Measurements from ENCODE around the gene LGI4. TPM values are rescaled to one million over a fixed set of nuclear protein-coding genes. Genes with fewer than 3 reads are reported as not detected.

Gene LGI4
- total RNA-seq, 1 donor from 2014 or later = 0.20 TPM

- no peaks in the 10 kb centered on the region for H3K4me1 ChIP-seq (ENCODE audit: insufficient read depth, low read length)
- H3K36me3 ChIP-seq (ENCODE audit: insufficient read depth, low read length) = peaks cover 18% of the 10 kb centered on the region
- H2AFZ ChIP-seq (ENCODE audit: low read depth, low read length) = no peak overlapping the region
- H3K79me2 ChIP-seq (ENCODE audit: insufficient read depth, low read length) = no peaks in the 10 kb centered on the region
- no peak for DNase-seq (ENCODE audit: low read depth)
- H3K27ac Mint-ChIP-seq (ENCODE audit: unreplicated experiment) = no peak overlapping the region
- H3K9ac ChIP-seq (ENCODE audit: low read length) = no peak overlapping the region
- peaks cover 3% of the 10 kb centered on the region for H3K4me1 Mint-ChIP-seq (ENCODE audit: low read depth, unreplicated experiment)
- H3K36me3 Mint-ChIP-seq (ENCODE audit: low read depth, unreplicated experiment) = peaks cover 20% of the 10 kb centered on the region
- FAIRE-seq = no peak
- no peaks in the 10 kb centered on the region for H3K27me3 ChIP-seq (ENCODE audit: insufficient read depth, low read length)
- peaks cover 9% of the 10 kb centered on the region for H3K9me3 Mint-ChIP-seq (ENCODE audit: unreplicated experiment)
- no peak overlapping the region for H3K4me2 ChIP-seq (ENCODE audit: low read length)
- no peaks in the 10 kb centered on the region for H4K20me1 ChIP-seq (ENCODE audit: insufficient read depth, low read length)
- no peak overlapping the region for H3K4me3 Mint-ChIP-seq (ENCODE audit: unreplicated experiment)
- TF ChIP-seq EZH2 (IDR thresholded peaks at IDR 0.05; ENCODE audit: insufficient read depth, low read length) (no peak), CTCF (IDR thresholded peaks at IDR 0.05; ENCODE audit: insufficient read depth, low read depth, low read length) (no peak)
- H3K27ac ChIP-seq (ENCODE audit: low read depth, low read length) = no peak overlapping the region
- H3K27me3 Mint-ChIP-seq (ENCODE audit: low read depth, unreplicated experiment) = no peaks in the 10 kb centered on the region
- H3K4me3 ChIP-seq (ENCODE audit: insufficient read depth, low read depth, low read length) = no peak overlapping the region
- H3K9me3 ChIP-seq (ENCODE audit: insufficient read depth, low read depth, low read length) = no peaks in the 10 kb centered on the region
Measured at GRCh38 chr19:35170359-35171061, 35.7 kb upstream of the LGI4 start.

- Histone ChIP-seq H3K4me3 (ENCODE audit: insufficient read depth, low read depth, low read length) (no peak overlapping the region), H4K20me1 (ENCODE audit: insufficient read depth, low read length) (no peaks in the 10 kb centered on the region), H3K79me2 (ENCODE audit: insufficient read depth, low read length) (no peaks in the 10 kb centered on the region), H3K36me3 (ENCODE audit: insufficient read depth, low read length) (peaks cover 27% of the 10 kb centered on the region), H2AFZ (ENCODE audit: low read depth, low read length) (no peak overlapping the region), H3K9ac (ENCODE audit: low read length) (no peak overlapping the region), H3K4me2 (ENCODE audit: low read length) (no peak overlapping the region), H3K9me3 (ENCODE audit: insufficient read depth, low read depth, low read length) (peaks cover 2% of the 10 kb centered on the region), H3K27ac (ENCODE audit: low read depth, low read length) (no peak overlapping the region), H3K27me3 (ENCODE audit: insufficient read depth, low read length) (no peaks in the 10 kb centered on the region), H3K4me1 (ENCODE audit: insufficient read depth, low read length) (no peaks in the 10 kb centered on the region)
- Mint-ChIP-seq H3K9me3 (ENCODE audit: unreplicated experiment) (peaks cover 11% of the 10 kb centered on the region), H3K4me3 (ENCODE audit: unreplicated experiment) (no peak overlapping the region), H3K27ac (ENCODE audit: unreplicated experiment) (no peak overlapping the region), H3K36me3 (ENCODE audit: low read depth, unreplicated experiment) (peaks cover 26% of the 10 kb centered on the region), H3K4me1 (ENCODE audit: low read depth, unreplicated experiment) (peaks cover 3% of the 10 kb centered on the region), H3K27me3 (ENCODE audit: low read depth, unreplicated experiment) (no peaks in the 10 kb centered on the region)
- DNase-seq (ENCODE audit: low read depth) = no peak
- no peak for FAIRE-seq
- no peak for TF ChIP-seq CTCF (IDR thresholded peaks at IDR 0.05; ENCODE audit: insufficient read depth, low read depth, low read length)
- TF ChIP-seq EZH2 (IDR thresholded peaks at IDR 0.05; ENCODE audit: insufficient read depth, low read length) = no peak
Measured at GRCh38 chr19:35169221-35169995, 34.5 kb upstream of the LGI4 start.
